Erythroblast (primary cell): ENCODE results near the gene MS4A6E.

ENCODE experiments used
- GATA1 ChIP-seq: IDR thresholded peaks from 2 replicates; pipeline ENCODE4 v1.6.1; 2011; ENCODE audit warnings: low read depth, mild to moderate bottlenecking, control low read depth, low read length, moderate library complexity
- POLR2A ChIP-seq: IDR thresholded peaks from 2 replicates; pipeline ENCODE4 v1.6.1; 2011; ENCODE audit warnings: mild to moderate bottlenecking, low read length

DNA sequence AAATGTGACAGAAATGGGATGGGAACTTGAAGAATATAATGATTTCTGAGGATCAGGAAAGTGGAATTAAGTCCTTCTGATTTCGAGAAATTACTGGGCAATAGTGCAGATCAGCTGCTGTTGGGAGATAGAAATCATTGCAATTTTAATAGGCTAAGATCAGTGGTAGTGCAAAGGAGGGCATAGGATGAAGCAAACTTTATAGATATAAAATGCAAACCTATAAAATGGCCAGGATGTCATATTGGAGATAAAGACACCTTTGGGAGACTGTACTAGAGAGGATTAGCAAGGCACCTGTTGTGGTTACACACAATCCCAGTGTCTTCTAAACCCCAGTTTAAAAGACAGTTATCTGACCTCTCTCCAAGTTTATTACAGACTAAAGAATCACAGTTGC, 44.8 kb downstream of the MS4A6E start:
- TF ChIP-seq POLR2A, result no peak
- TF ChIP-seq GATA1, result no peak
